Suprapubic skin (tissue), 4 donors: ENCODE data around the gene MRNIP. TPM values are rescaled to one million over a fixed set of nuclear protein-coding genes. Genes with fewer than 3 reads are reported as not detected.

Experiments
- DNase-seq, 2 donors: peaks; one replicate each; pipeline ENCODE4 v3.0.0-alpha.2; 2019; ENCODE audit warnings: low spot score in 2 of 2
- H3K27ac ChIP-seq: fragments of 200-600 bp; sonication (generic); one replicate; pipeline ENCODE4 v1.5.1; 2019
- H3K27me3 ChIP-seq: fragments of 200-600 bp; sonication (generic); one replicate; pipeline ENCODE4 v1.5.1; 2019
- H3K36me3 ChIP-seq: fragments of 200-600 bp; sonication (generic); one replicate; pipeline ENCODE4 v1.5.1; 2019
- H3K4me1 ChIP-seq: fragments of 200-600 bp; sonication (generic); one replicate; pipeline ENCODE4 v1.5.1; 2019
- H3K4me3 ChIP-seq: fragments of 200-600 bp; sonication (generic); one replicate; pipeline ENCODE4 v1.5.1; 2019; ENCODE audit warnings: mild to moderate bottlenecking
- H3K9me3 ChIP-seq: fragments of 200-600 bp; sonication (generic); one replicate; pipeline ENCODE4 v1.5.1; 2019
- CTCF ChIP-seq, 2 donors: fragments of 200-600 bp in 1 of 2; fragments of 450-650 bp in 1 of 2; sonication (generic) in 1 of 2; IDR thresholded peaks; one replicate each; pipeline ENCODE4 v1.5.1; 2016 to 2019; ENCODE audit warnings: antibody characterized with exemption in 2 of 2, mild to moderate bottlenecking in 1 of 2, moderate library complexity in 1 of 2
- EP300 ChIP-seq: sonication (generic); formaldehyde crosslinking; IDR thresholded peaks from one replicate; pipeline ENCODE4 v1.6.1; 2017; ENCODE audit warnings: antibody characterized with exemption
- POLR2A ChIP-seq, 2 donors: fragments of 450-650 bp; IDR thresholded peaks; one replicate each; pipeline ENCODE4 v1.6.1; 2017; ENCODE audit warnings: antibody characterized with exemption in 2 of 2, mild to moderate bottlenecking in 2 of 2, moderate library complexity in 2 of 2
- POLR2AphosphoS5 ChIP-seq, 3 donors: sonication (generic); formaldehyde crosslinking; IDR thresholded peaks; one replicate each; pipeline ENCODE4 v1.6.1; 2017; ENCODE audit warnings: antibody characterized with exemption in 3 of 3
- WGBS: methylation state at CpG from one replicate; pipeline ENCODE4 v1.1.5; 2018; 5-methylcytosine and 5-hydroxymethylcytosine counted together
- total RNA-seq, 4 donors: library from RNA; depleted of rRNA; stranded (reverse); fragments of >200 nt; gene quantifications; one replicate each; pipeline ENCODE4 v1.1.0, GENCODE V29; 2016

Gene MRNIP
- total RNA-seq, 4 donors from 2014 or later, result 11.6 to 102 (median 22.6) TPM

DNA sequence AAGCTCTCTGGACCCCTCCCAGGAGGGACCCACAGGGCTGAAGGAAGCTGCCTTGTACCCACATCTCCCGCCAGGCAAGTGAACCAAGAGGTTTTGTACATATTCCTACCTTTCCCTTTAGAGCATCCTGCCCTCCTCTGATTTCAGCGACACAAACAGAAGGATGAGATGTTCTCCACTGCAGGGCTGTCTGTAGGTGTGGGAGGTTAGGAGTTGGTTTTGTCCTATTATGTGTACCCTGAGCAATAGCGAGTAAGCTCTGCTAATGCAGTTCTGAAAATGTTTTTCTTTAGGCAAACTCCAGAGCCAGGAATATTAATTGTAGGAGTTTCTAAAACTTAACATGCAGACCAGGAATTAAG is 24.9 kb downstream of the MRNIP start:
- no peak overlapping the region for H3K27ac ChIP-seq
- no peak for DNase-seq
- peaks cover 4% of the 10 kb centered on the region for H3K4me1 ChIP-seq
- peaks cover 96% of the 10 kb centered on the region for H3K36me3 ChIP-seq
- no peaks in the 10 kb centered on the region for H3K27me3 ChIP-seq
- 100% methylated on average over 3 of the region's 3 CpGs for WGBS
- no peak for TF ChIP-seq CTCF (IDR thresholded peaks at IDR 0.05)
- TF ChIP-seq POLR2A (IDR thresholded peaks at IDR 0.05), result no peak
- TF ChIP-seq POLR2AphosphoS5 (IDR thresholded peaks at IDR 0.05), result no peak
- H3K4me3 ChIP-seq, result no peak overlapping the region
- no peaks in the 10 kb centered on the region for H3K9me3 ChIP-seq

GRCh38 chr5:179833056-179833708 is 25.4 kb downstream of the MRNIP start:
- Histone ChIP-seq H3K4me3 (no peak overlapping the region), H3K4me1 (peaks cover 4% of the 10 kb centered on the region), H3K9me3 (no peaks in the 10 kb centered on the region), H3K27ac (no peak overlapping the region), H3K36me3 (peaks cover 96% of the 10 kb centered on the region), H3K27me3 (no peaks in the 10 kb centered on the region)
- no peak for DNase-seq
- TF ChIP-seq POLR2AphosphoS5 (IDR thresholded peaks at IDR 0.05) (no peak), EP300 (no peak), POLR2A (IDR thresholded peaks at IDR 0.05) (no peak), CTCF (IDR thresholded peaks at IDR 0.05) (no peak)
- WGBS, result 77% methylated on average over 13 of the region's 23 CpGs

DNA sequence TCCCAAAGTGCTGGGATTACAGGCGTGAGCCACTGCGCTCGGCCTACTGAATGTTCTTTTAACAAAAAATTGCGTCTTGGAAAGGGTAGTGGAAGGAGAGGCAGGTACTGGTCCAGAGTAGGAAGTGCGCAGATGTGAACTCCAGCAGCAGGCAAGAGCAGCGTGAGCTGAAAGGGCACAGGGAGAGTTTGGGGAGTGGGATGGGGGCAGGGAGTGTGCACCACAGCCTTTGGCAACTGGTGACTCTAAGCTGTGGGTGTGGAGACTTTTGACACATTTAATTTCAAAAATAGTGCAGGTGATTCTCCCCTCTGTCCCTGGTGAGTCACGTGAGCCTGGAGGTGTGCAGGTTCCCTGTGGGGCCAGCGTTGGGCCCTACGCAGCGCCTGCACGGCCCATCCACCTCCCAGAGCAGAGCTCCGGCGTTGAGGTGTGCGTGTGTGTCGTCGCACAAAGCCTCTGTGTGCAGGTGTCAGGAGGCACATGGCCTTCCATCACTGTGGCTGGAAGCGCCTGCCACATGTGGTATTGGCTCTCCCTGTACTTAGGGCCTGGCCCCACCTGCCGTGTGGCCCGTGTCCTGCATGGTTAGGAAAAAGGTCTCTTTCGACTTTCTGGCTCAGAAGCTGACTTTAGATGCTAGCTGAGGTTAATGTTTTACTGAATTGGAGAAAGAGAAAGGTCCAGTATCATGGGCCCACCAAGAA is 26.4 kb downstream of the MRNIP start:
- H3K4me1 ChIP-seq, result peaks cover 11% of the 10 kb centered on the region
- no peaks in the 10 kb centered on the region for H3K27me3 ChIP-seq
- no peak for DNase-seq
- 88% methylated on average over 11 of the region's 20 CpGs for WGBS
- H3K4me3 ChIP-seq, result no peak overlapping the region
- H3K9me3 ChIP-seq, result no peaks in the 10 kb centered on the region
- peaks cover 95% of the 10 kb centered on the region for H3K36me3 ChIP-seq
- TF ChIP-seq POLR2AphosphoS5 (IDR thresholded peaks at IDR 0.05) (no peak), POLR2A (IDR thresholded peaks at IDR 0.05) (no peak), EP300 (no peak), CTCF (IDR thresholded peaks at IDR 0.05) (no peak)
- no peak overlapping the region for H3K27ac ChIP-seq

- Histone ChIP-seq H3K27me3 (no peaks in the 10 kb centered on the region), H3K36me3 (peaks cover 95% of the 10 kb centered on the region), H3K27ac (no peak overlapping the region), H3K9me3 (no peaks in the 10 kb centered on the region), H3K4me1 (peaks cover 18% of the 10 kb centered on the region), H3K4me3 (no peak overlapping the region)
- TF ChIP-seq CTCF (IDR thresholded peaks at IDR 0.05) (no peak), POLR2AphosphoS5 (IDR thresholded peaks at IDR 0.05) (no peak), EP300 (no peak), POLR2A (IDR thresholded peaks at IDR 0.05) (no peak)
- 92% methylated on average over 7 of the region's 7 CpGs for WGBS
- no peak for DNase-seq
Observed at GRCh38 chr5:179830818-179831468, 27.7 kb downstream of the MRNIP start.
